HEK293 (cell line): ENCODE results near the gene TNS3.

Experiments
- CTCF ChIA-PET: fragments of 350-600 bp; formaldehyde crosslinking; extraction: SDS; loops from one replicate; lab custom pipeline; 2021; ENCODE audit warnings: antibody characterized with exemption; lab: Yijun Ruan, JAX
- POLR2A ChIA-PET: fragments of 300-600 bp; formaldehyde crosslinking; extraction: SDS; loops from one replicate; lab custom pipeline; 2020; ENCODE audit warnings: antibody characterized with exemption, inconsistent platforms; lab: Yijun Ruan, JAX
- H3K27ac ChIP-seq: fragments of 200-500 bp; sonication (Bioruptor generic); 2 replicates; pipeline ENCODE4 v1.5.1; 2014; ENCODE audit warnings: low read depth, low read length, control low read depth, inconsistent platforms; ENCODE audit errors: extremely low read depth
- H3K36me3 ChIP-seq, 2 experiments: fragments of 200-500 bp in 1 of 2; sonication (Bioruptor generic) in 1 of 2; 1 replicate in 1 of 2; 2 replicates in 1 of 2; pipeline ENCODE4 v1.5.1; 2014 to 2017; ENCODE audit warnings: inconsistent platforms in 2 of 2, low read length in 2 of 2; ENCODE audit not compliant: control insufficient read depth in 2 of 2, insufficient read depth in 1 of 2
- H3K4me1 ChIP-seq: fragments of 200-500 bp; sonication (Bioruptor generic); 2 replicates; pipeline ENCODE4 v1.5.1; 2014; ENCODE audit warnings: mild to moderate bottlenecking, low read length, inconsistent platforms; ENCODE audit not compliant: control insufficient read depth, insufficient read depth
- H3K4me3 ChIP-seq: 2 replicates; pipeline ENCODE4 v1.5.1; 2011; ENCODE audit warnings: low read depth, mild to moderate bottlenecking, control low read depth, low read length, moderate library complexity
- H3K9me3 ChIP-seq: fragments of 200-500 bp; sonication (Bioruptor generic); 2 replicates; pipeline ENCODE4 v1.5.1; 2014; ENCODE audit warnings: low read depth, low read length, inconsistent platforms; ENCODE audit not compliant: control insufficient read depth, insufficient read depth
- KLF9 ChIP-seq: fragments of 450-650 bp; formaldehyde crosslinking; IDR thresholded peaks from 2 replicates; pipeline ENCODE4 v1.5.1; 2016; ENCODE audit warnings: missing biosample characterization, missing genetic modification characterization, low read depth
- WT1 ChIP-seq: fragments of 450-650 bp; formaldehyde crosslinking; IDR thresholded peaks from 2 replicates; pipeline ENCODE4 v1.5.1; 2016; ENCODE audit warnings: missing biosample characterization, missing genetic modification characterization
- YY1 ChIP-seq: fragments of 450-650 bp; formaldehyde crosslinking; IDR thresholded peaks from 2 replicates; pipeline ENCODE4 v1.5.1; 2018; ENCODE audit warnings: missing biosample characterization, missing genetic modification characterization
- YY2 ChIP-seq: fragments of 450-650 bp; formaldehyde crosslinking; IDR thresholded peaks from 2 replicates; pipeline ENCODE4 v1.5.1; 2016; ENCODE audit warnings: missing biosample characterization, missing genetic modification characterization
- ZNF114 ChIP-seq: fragments of 450-650 bp; formaldehyde crosslinking; IDR thresholded peaks from 2 replicates; pipeline ENCODE4 v1.5.0; 2017; ENCODE audit warnings: missing biosample characterization, missing genetic modification characterization
- ZNF202 ChIP-seq: fragments of 450-650 bp; formaldehyde crosslinking; IDR thresholded peaks from 2 replicates; pipeline ENCODE4 v1.5.1; 2016; ENCODE audit warnings: missing biosample characterization, missing genetic modification characterization, borderline replicate concordance
- ZNF274 ChIP-seq, 2 experiments: fragments of 200-500 bp in 1 of 2; fragments of 450-650 bp in 1 of 2; sonication (Bioruptor generic) in 1 of 2; formaldehyde crosslinking in 1 of 2; IDR thresholded peaks; 2 replicates each; pipeline versions ENCODE4 v1.5.1 to v1.6.1; 2014 to 2016; ENCODE audit warnings: borderline replicate concordance in 1 of 2, inconsistent platforms in 1 of 2, low read length in 1 of 2, missing biosample characterization in 1 of 2, missing genetic modification characterization in 1 of 2
- ZNF280D ChIP-seq: fragments of 450-650 bp; formaldehyde crosslinking; IDR thresholded peaks from 2 replicates; pipeline ENCODE4 v1.5.1; 2016; ENCODE audit warnings: missing biosample characterization, missing genetic modification characterization
- ZNF354C ChIP-seq: fragments of 450-650 bp; formaldehyde crosslinking; IDR thresholded peaks from 2 replicates; pipeline ENCODE4 v1.5.1; 2016; ENCODE audit warnings: missing biosample characterization, missing genetic modification characterization, low read depth, borderline replicate concordance
- ZNF391 ChIP-seq: fragments of 450-650 bp; formaldehyde crosslinking; IDR thresholded peaks from 2 replicates; pipeline ENCODE4 v1.5.1; 2016; ENCODE audit warnings: low read depth, missing biosample characterization, missing genetic modification characterization, borderline replicate concordance
- ZNF398 ChIP-seq: fragments of 450-650 bp; formaldehyde crosslinking; IDR thresholded peaks from 2 replicates; pipeline ENCODE4 v1.5.1; 2017; ENCODE audit warnings: missing biosample characterization, missing genetic modification characterization
- ZNF404 ChIP-seq: fragments of 450-650 bp; formaldehyde crosslinking; IDR thresholded peaks from 2 replicates; pipeline ENCODE4 v1.5.1; 2017; ENCODE audit warnings: missing biosample characterization, missing genetic modification characterization
- ZNF600 ChIP-seq: fragments of 450-650 bp; formaldehyde crosslinking; IDR thresholded peaks from 2 replicates; pipeline ENCODE4 v1.5.1; 2016; ENCODE audit warnings: missing biosample characterization, missing genetic modification characterization
- ZNF664 ChIP-seq: fragments of 450-650 bp; formaldehyde crosslinking; IDR thresholded peaks from 2 replicates; pipeline ENCODE4 v1.5.1; 2016; ENCODE audit warnings: missing biosample characterization, missing genetic modification characterization
- ZNF768 ChIP-seq: fragments of 450-650 bp; formaldehyde crosslinking; IDR thresholded peaks from 2 replicates; pipeline ENCODE4 v1.5.1; 2018; ENCODE audit warnings: missing biosample characterization, mild to moderate bottlenecking, missing genetic modification characterization
- ZNF776 ChIP-seq: fragments of 450-650 bp; formaldehyde crosslinking; IDR thresholded peaks from 2 replicates; pipeline ENCODE4 v1.5.0; 2017; ENCODE audit warnings: missing biosample characterization, missing genetic modification characterization, borderline replicate concordance
- ZNF777 ChIP-seq: fragments of 450-650 bp; formaldehyde crosslinking; IDR thresholded peaks from 2 replicates; pipeline ENCODE4 v1.5.1; 2017; ENCODE audit warnings: missing biosample characterization, missing genetic modification characterization, borderline replicate concordance
- ZNF843 ChIP-seq: fragments of 450-650 bp; formaldehyde crosslinking; IDR thresholded peaks from 2 replicates; pipeline ENCODE4 v1.5.1; 2016; ENCODE audit warnings: missing biosample characterization, missing genetic modification characterization

Gene TNS3

DNA sequence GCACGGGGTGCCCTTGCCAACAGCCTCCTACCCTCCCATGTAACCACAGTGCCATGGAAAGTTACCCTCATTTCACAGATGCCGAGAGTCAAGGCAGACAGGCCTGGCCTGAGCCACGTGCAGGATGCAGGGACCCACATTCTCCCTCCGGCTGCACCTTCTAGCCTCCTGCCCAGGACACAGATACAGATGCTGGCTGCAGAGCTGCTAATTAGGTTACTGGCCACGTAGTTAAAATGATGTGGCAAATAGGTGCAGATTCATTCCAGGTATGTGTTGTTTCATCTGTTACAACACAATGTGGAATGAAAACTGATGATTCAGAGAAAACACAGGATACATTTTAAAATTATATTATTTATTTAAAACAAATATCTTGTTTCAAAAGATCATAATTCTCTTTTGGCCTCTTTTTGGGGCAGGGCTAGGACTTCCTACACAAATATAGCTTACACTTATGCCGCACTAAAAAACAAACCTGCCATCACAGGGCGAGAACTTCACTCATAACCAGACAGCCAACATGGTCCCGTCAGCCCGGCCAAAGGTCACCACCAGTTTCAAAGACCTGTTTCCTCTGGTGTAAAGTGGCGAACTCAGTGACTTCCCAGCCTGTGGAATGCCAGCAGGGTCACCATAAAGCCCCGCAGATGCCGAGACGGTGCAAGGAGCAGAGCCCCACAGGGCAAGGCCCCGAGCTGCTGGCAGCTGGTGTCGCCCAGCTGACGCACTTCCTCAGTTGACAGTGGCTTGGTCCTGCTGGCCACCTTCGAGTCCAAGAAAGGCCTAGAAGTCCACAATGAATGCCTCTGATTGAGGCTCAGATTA, 83.5 kb downstream of the TNS3 start:
- H3K27ac ChIP-seq, result no peak overlapping the region
- H3K4me3 ChIP-seq, result no peak overlapping the region
- ChIA-PET CTCF (interaction anchor here (0.8 kb wide), 1 partner anchor 63 kb away, joined by 4 read pairs; no protein-coding TSS in a partner anchor), POLR2A (no interaction called here)
- peaks cover 3% of the 10 kb centered on the region; the same call in 1 of the 2 replicates for H3K4me1 ChIP-seq
- H3K9me3 ChIP-seq, result no peaks in the 10 kb centered on the region
- no peak for TF ChIP-seq ZNF398 (tag by site-specific recombination)
- TF ChIP-seq YY1 (tag by site-specific recombination), result no peak
- no peak for TF ChIP-seq ZNF391
- H3K36me3 ChIP-seq, result no peaks in the 10 kb centered on the region

GRCh38 chr7:47497367-47498096, 84.4 kb downstream of the TNS3 start:
- H3K4me3 ChIP-seq, result no peak overlapping the region
- TF ChIP-seq ZNF768 (tag by site-specific recombination) (no peak), ZNF354C (tag by site-specific recombination) (no peak), ZNF404 (tag by site-specific recombination) (no peak), YY2 (no peak), ZNF202 (tag by site-specific recombination) (no peak), ZNF843 (tag by site-specific recombination) (no peak), ZNF776 (no peak), KLF9 (no peak), WT1 (tag by site-specific recombination) (no peak), ZNF114 (no peak), ZNF664 (tag by site-specific recombination) (no peak), ZNF280D (tag by site-specific recombination) (no peak), ZNF777 (tag by site-specific recombination) (no peak), ZNF600 (no peak), ZNF274 (IDR thresholded peaks at IDR 0.05; ENCODE audit: low read length) (no peak), ZNF274 (tag by site-specific recombination; IDR thresholded peaks at IDR 0.05; ENCODE audit: borderline replicate concordance) (no peak)
- peaks cover 3% of the 10 kb centered on the region; the same call in 1 of the 2 replicates for H3K4me1 ChIP-seq
- no peaks in the 10 kb centered on the region for H3K9me3 ChIP-seq
- no peaks in the 10 kb centered on the region for H3K36me3 ChIP-seq
- H3K27ac ChIP-seq, result no peak overlapping the region
- ChIA-PET POLR2A (no interaction called here), CTCF (interaction anchor here (0.6 kb wide), 1 partner anchor 74 kb away, joined by 3 read pairs; no protein-coding TSS in a partner anchor)
